GM10266 (cell line): ENCODE data around the gene RPL29.
A peak's percentile ranks its signal among the peaks of the same experiment; 100 is the strongest.
"Not testable (repeated sequence)": the region's sequence is repeated elsewhere in the genome, so short reads cannot be mapped to it uniquely, and the experiment has no call there.

Experiments used
- DNase-seq: peaks from one replicate; pipeline ENCODE4 v3.0.0; 2012; ENCODE audit errors: extremely low spot score
- CTCF ChIP-seq: IDR thresholded peaks from 2 replicates; pipeline ENCODE4 v1.5.1; 2012; ENCODE audit warnings: mild to moderate bottlenecking, low read depth; ENCODE audit not compliant: control insufficient read depth, insufficient read depth; ENCODE audit errors: missing control alignments

Gene RPL29

GRCh38 chr3:51995346-51996163 is at the start of gene RPL29:
TSS of gene RPL29 (minus strand) at chr3:51995895. CDS start at chr3:51995461, 434 bp downstream.
- peak; percentile 23 for TF ChIP-seq CTCF
- DNase-seq = peak; percentile 93

GRCh38 chr3:52044869-52045619 is 49.3 kb upstream of the RPL29 start:
- no peak for TF ChIP-seq CTCF
- DNase-seq = no peak

GRCh38 chr3:52043750-52044149 is 48.1 kb upstream of the RPL29 start:
- no peak for TF ChIP-seq CTCF
- DNase-seq = no peak

GRCh38 chr3:52043039-52043438 is 47.3 kb upstream of the RPL29 start:
- DNase-seq = not testable (repeated sequence)

- DNase-seq = no peak
- TF ChIP-seq CTCF = peak; percentile 18
Observed at GRCh38 chr3:52041118-52041731, 45.5 kb upstream of the RPL29 start.

- TF ChIP-seq CTCF = no peak
- DNase-seq = no peak
Observed at GRCh38 chr3:52040600-52040999, 44.9 kb upstream of the RPL29 start.

GRCh38 chr3:52039846-52040245 is 44.2 kb upstream of the RPL29 start:
- TF ChIP-seq CTCF = no peak
- DNase-seq = no peak
